Gastrocnemius medialis (tissue), 4 donors: ENCODE results near the gene NPL. TPM values are rescaled to one million over a fixed set of nuclear protein-coding genes. Genes with fewer than 3 reads are reported as not detected.

ENCODE experiments used
- ATAC-seq, 2 donors: fragments of 150-250 bp; one replicate each; pipeline ENCODE4 v1.9.1; 2016
- DNase-seq, 2 donors: peaks; one replicate each; pipeline ENCODE4 v3.0.0-alpha.2; 2019
- H3K27ac ChIP-seq, 4 donors: fragments of 200-600 bp; sonication (generic); 1 replicate in 1 of 4; 2 replicates in 3 of 4; pipeline ENCODE4 v1.5.1; 2016 to 2018; ENCODE audit warnings: mild to moderate bottlenecking in 2 of 4, moderate library complexity in 1 of 4
- H3K27me3 ChIP-seq, 3 donors: fragments of 200-600 bp; sonication (generic) in 2 of 3; 1 replicate in 1 of 3; 2 replicates in 2 of 3; pipeline versions ENCODE4 v1.5.1 to v1.6.0; 2016 to 2019; ENCODE audit warnings: mild to moderate bottlenecking in 1 of 3, moderate library complexity in 1 of 3
- H3K36me3 ChIP-seq, 2 donors: fragments of 200-600 bp; sonication (generic) in 1 of 2; one replicate each; pipeline ENCODE4 v1.5.1; 2017 to 2018
- H3K4me1 ChIP-seq, 2 donors: fragments of 200-600 bp; sonication (generic) in 1 of 2; one replicate each; pipeline ENCODE4 v1.5.1; 2016 to 2017; ENCODE audit warnings: mild to moderate bottlenecking in 2 of 2
- H3K4me3 ChIP-seq, 4 donors: fragments of 200-600 bp; sonication (generic) in 3 of 4; 1 replicate in 1 of 4; 2 replicates in 3 of 4; pipeline ENCODE4 v1.5.1; 2016 to 2019; ENCODE audit warnings: mild to moderate bottlenecking in 2 of 4
- H3K9me3 ChIP-seq, 3 donors: fragments of 200-600 bp; sonication (generic) in 2 of 3; 1 replicate in 1 of 3; 2 replicates in 2 of 3; pipeline ENCODE4 v1.5.1; 2016 to 2019
- POLR2A ChIP-seq, 2 donors: fragments of 450-650 bp; IDR thresholded peaks; one replicate each; pipeline ENCODE4 v1.6.1; 2017; ENCODE audit warnings: antibody characterized with exemption in 2 of 2, mild to moderate bottlenecking in 2 of 2, moderate library complexity in 2 of 2
- in situ Hi-C, 4 donors: fragments of 200-750 bp; cut with MboI; loops; one replicate each; pipeline versions ENCODE4 v1.15.0 to v1.8.0; 2017; ENCODE audit warnings: low sequenced_read_pairs in 4 of 4
- intact Hi-C: fragments of 100-400 bp; cut with DNase I; formaldehyde crosslinking; loops from one replicate; pipeline ENCODE4 v1.15.1; 2023; ENCODE audit warnings: low total_unique reads
- total RNA-seq, 4 donors: library from RNA; depleted of rRNA; stranded (reverse); fragments of >200 nt; gene quantifications; one replicate each; pipeline versions ENCODE4 v1.1.0 to v1.2.3, GENCODE V29; 2016
- TF ChIP-seq, protein P1 (sequence below), 5 experiments: fragments of 450-650 bp in 3 of 5; fragments of 200-600 bp in 2 of 5; sonication (generic) in 2 of 5; IDR thresholded peaks in 4 of 5; conservative IDR thresholded peaks in 1 of 5; 1 replicate in 4 of 5; 2 replicates in 1 of 5; pipeline ENCODE4 v1.5.1; 2016 to 2019; ENCODE audit warnings: antibody characterized with exemption in 5 of 5, mild to moderate bottlenecking in 3 of 5, moderate library complexity in 3 of 5

Gene NPL
- total RNA-seq, 4 donors from 2014 or later, result 2.7 to 6.5 (median 4.3) TPM

DNA sequence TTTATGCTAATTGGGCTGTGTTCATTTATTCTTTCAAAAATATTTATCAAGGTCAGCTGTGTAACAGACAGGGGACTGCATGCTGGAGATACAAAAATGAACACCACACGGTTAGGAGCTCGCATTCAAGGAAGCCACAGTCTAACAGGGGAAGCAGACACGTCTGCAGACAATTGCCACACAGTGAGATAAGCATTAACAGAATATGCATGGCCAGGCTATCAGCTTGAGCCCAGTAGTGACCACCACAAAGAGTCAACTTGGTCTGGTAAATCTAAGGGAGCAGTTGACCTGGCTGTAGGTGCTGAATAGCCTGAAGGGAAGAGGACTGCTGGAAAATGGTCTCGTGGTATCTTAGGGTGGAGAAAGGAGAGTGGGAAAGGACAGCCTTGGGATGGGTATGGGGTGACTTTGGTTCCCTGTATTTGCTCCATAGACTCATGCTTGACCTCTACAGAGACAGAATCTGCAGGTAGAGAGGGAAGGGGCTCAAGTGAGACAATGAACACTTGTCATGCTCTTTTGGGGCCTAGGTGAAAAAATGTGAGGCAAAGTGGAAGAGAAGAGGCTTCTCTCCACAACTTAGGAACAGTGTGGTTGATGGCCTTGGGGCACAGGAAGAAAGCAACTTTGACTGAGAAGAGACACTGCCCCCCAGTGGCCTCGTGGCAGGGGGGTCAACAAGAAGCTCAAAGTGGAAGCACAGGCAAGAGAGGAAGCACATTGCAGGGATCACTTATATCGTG lies 7.6 kb upstream of the NPL start:
- no peak overlapping the region for H3K27ac ChIP-seq
- intact Hi-C loops (loop anchor here (1.0 to 5.0 kb wide), 3 partner anchors 181 to 700 kb away; no protein-coding TSS in a partner anchor), in situ Hi-C loops (loop anchor here (5.0 to 25.0 kb wide), 5 partner anchors 185 to 695 kb away; no protein-coding TSS in a partner anchor)
- no peaks in the 10 kb centered on the region for H3K4me1 ChIP-seq
- H3K4me3 ChIP-seq, result no peak overlapping the region
- H3K9me3 ChIP-seq, result no peaks in the 10 kb centered on the region
- DNase-seq (peak; percentile 40 to 62), ATAC-seq (peak; percentile 61 to 75)
- H3K27me3 ChIP-seq, result no peaks in the 10 kb centered on the region
- TF ChIP-seq, protein P1, sequence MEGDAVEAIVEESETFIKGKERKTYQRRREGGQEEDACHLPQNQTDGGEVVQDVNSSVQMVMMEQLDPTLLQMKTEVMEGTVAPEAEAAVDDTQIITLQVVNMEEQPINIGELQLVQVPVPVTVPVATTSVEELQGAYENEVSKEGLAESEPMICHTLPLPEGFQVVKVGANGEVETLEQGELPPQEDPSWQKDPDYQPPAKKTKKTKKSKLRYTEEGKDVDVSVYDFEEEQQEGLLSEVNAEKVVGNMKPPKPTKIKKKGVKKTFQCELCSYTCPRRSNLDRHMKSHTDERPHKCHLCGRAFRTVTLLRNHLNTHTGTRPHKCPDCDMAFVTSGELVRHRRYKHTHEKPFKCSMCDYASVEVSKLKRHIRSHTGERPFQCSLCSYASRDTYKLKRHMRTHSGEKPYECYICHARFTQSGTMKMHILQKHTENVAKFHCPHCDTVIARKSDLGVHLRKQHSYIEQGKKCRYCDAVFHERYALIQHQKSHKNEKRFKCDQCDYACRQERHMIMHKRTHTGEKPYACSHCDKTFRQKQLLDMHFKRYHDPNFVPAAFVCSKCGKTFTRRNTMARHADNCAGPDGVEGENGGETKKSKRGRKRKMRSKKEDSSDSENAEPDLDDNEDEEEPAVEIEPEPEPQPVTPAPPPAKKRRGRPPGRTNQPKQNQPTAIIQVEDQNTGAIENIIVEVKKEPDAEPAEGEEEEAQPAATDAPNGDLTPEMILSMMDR (IDR thresholded peaks at IDR 0.05 in 4 of 5, conservative IDR thresholded peaks at IDR 0.05 in 1 of 5), result peak; percentile 32 to 80 (median 71)
- no peak for TF ChIP-seq POLR2A (IDR thresholded peaks at IDR 0.05)
- H3K36me3 ChIP-seq, result no peaks in the 10 kb centered on the region

DNA sequence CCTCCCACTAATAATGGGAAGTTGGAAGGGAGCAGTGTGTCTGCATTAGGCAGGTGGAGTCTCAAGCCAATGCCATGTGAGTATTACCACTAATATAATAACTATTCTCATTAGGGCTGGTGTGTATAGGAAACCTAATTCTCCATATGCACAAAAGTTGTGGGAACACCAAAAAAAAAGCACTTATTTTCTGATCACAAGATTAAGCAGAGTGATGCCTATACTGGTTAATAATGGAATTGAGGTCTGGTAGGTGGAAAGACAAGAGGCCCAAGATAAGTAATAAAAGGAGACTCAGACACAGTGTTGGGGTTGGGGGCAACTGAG lies 7.0 kb upstream of the NPL start:
- intact Hi-C loops, result loop anchor here (1.0 to 5.0 kb wide), 3 partner anchors 181 to 700 kb away; no protein-coding TSS in a partner anchor
- no peak for TF ChIP-seq POLR2A (IDR thresholded peaks at IDR 0.05)
- TF ChIP-seq, protein P1 (IDR thresholded peaks at IDR 0.05 in 4 of 5, conservative IDR thresholded peaks at IDR 0.05 in 1 of 5), result peak in 1 of 5 experiments; percentile 11
- H3K27me3 ChIP-seq, result no peaks in the 10 kb centered on the region
- H3K9me3 ChIP-seq, result no peaks in the 10 kb centered on the region
- DNase-seq (no peak), ATAC-seq (no peak)
- H3K27ac ChIP-seq, result no peak overlapping the region
- H3K4me1 ChIP-seq, result no peaks in the 10 kb centered on the region
- in situ Hi-C loops, result loop anchor here (5.0 to 25.0 kb wide), 5 partner anchors 185 to 695 kb away; no protein-coding TSS in a partner anchor
- no peak overlapping the region for H3K4me3 ChIP-seq
- no peaks in the 10 kb centered on the region for H3K36me3 ChIP-seq

DNA sequence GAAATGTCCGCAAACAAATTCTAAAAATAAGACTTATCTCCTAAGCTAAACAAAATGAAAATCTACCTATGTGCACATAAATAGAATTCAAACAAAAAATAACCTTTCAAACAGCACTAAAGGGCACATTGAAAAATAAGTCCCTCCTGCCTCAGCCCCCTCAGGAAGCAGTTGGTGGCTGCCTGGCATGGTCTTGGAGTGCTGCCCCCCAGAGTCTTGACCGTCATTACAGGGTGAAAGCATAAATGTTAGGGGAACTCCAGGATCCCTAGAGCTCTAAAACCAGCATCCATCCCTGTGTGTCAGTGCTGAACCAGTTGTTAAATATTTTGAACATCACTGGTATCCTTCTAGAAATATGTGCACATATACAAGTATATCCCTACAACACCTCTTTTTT lies 6.5 kb upstream of the NPL start:
- DNase-seq, result no peak
- no peak overlapping the region for H3K4me3 ChIP-seq
- no peak for ATAC-seq
- no peaks in the 10 kb centered on the region for H3K27me3 ChIP-seq
- H3K27ac ChIP-seq, result no peak overlapping the region
- TF ChIP-seq, protein P1 (IDR thresholded peaks at IDR 0.05 in 4 of 5, conservative IDR thresholded peaks at IDR 0.05 in 1 of 5), result no peak
- TF ChIP-seq POLR2A (IDR thresholded peaks at IDR 0.05), result no peak
- H3K9me3 ChIP-seq, result no peaks in the 10 kb centered on the region
- H3K4me1 ChIP-seq, result no peaks in the 10 kb centered on the region
- no peaks in the 10 kb centered on the region for H3K36me3 ChIP-seq
- intact Hi-C loops, result loop anchor here (5.0 kb wide), 2 partner anchors 336 to 701 kb away; no protein-coding TSS in a partner anchor
- in situ Hi-C loops, result loop anchor here (5.0 to 25.0 kb wide), 5 partner anchors 186 to 696 kb away; no protein-coding TSS in a partner anchor

DNA sequence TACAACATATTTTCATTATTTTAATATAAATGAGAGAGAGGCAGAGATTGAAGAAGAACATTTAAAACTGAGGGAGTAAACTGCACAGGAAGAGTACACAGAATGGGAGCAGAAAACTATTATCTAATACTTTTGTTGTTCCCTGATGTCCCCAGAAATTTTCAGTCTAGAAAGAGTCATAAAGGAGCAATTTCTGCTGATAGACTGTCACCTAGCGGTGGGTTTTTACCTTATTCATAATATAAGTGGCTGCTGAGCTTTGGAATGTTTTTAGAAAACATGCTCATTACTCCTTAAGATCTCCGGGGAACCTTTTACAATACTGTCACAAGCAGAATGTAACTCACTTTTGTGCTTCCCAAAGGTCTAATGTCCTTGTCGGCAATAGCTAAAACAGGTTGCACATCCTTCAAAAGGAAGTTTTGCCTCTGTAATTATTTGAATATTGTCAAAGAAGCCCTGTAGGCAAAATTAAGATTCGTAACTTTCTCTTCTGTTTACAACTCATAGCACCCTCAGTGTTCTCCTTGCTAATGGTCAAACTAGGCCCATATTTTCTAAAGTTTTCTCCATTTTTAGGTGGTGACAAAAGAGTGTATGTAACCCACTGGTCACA lies 4.9 kb upstream of the NPL start:
- Histone ChIP-seq H3K9me3 (no peaks in the 10 kb centered on the region), H3K4me3 (no peak overlapping the region), H3K27ac (no peak overlapping the region), H3K4me1 (peaks cover 4 to 7% of the 10 kb centered on the region in 2 donors), H3K27me3 (no peaks in the 10 kb centered on the region), H3K36me3 (no peaks in the 10 kb centered on the region)
- in situ Hi-C loops (loop anchor here (5.0 to 25.0 kb wide), 5 partner anchors 187 to 697 kb away; no protein-coding TSS in a partner anchor), intact Hi-C loops (loop anchor here (5.0 kb wide), 2 partner anchors 337 to 702 kb away; no protein-coding TSS in a partner anchor)
- ATAC-seq, result no peak
- no peak for TF ChIP-seq POLR2A (IDR thresholded peaks at IDR 0.05)
- TF ChIP-seq, protein P1 (IDR thresholded peaks at IDR 0.05 in 4 of 5, conservative IDR thresholded peaks at IDR 0.05 in 1 of 5), result peak; percentile 54 to 73 (median 64)
- no peak for DNase-seq
